K562 (cell line): Measurements from ENCODE around the gene CALCB. TPM values are rescaled to one million over a fixed set of nuclear protein-coding genes. Genes with fewer than 3 reads are reported as not detected.

Experiments
- ATAC-seq: fragments of 200-7000 bp; cut with Tn5 transposase; 3 replicates; pipeline ENCODE4 v1.9.1; 2020; ENCODE audit warnings: moderate library complexity
- BruUV-seq: library from RNA; stranded (reverse); fragments of 400-500 nt; replicated peaks from 2 replicates; lab custom pipeline; 2021; lab: Mats Ljungman, UMichigan
- CTCF ChIA-PET: fragments of 300-600 bp; formaldehyde crosslinking; extraction: SDS; loops from one replicate; lab custom pipeline; 2021; ENCODE audit warnings: low intra/inter-chr PET ratio; lab: Yijun Ruan, JAX
- POLR2A ChIA-PET: fragments of 300-600, 350-650 bp; sonication (Branson Sonifier 250); formaldehyde crosslinking; extraction: SDS; loops from one replicate; lab custom pipeline; 2021; ENCODE audit warnings: antibody characterized with exemption, inconsistent platforms; lab: Yijun Ruan, JAX
- DNase-seq, 4 experiments: peaks; one replicate each; pipeline versions ENCODE4 v3.0.0 to v3.0.0-alpha.2; 2011 to 2018; ENCODE audit warnings: low spot score in 3 of 4, mixed read lengths in 3 of 4; ENCODE audit errors: extremely low read depth in 1 of 4
- FAIRE-seq: peaks from 2 replicates; lab custom pipeline; 2011; peaks lifted over from hg19 to GRCh38; lab: Jason Lieb, UNC
- H2AFZ ChIP-seq: 2 replicates; pipeline ENCODE4 v1.6.0; 2011; ENCODE audit warnings: low read depth, low read length, control low read depth, inconsistent platforms
- H3K27ac ChIP-seq: fragments of 200-600 bp; 3 replicates; pipeline ENCODE4 v1.8.0; 2011; ENCODE audit warnings: low read depth, mild to moderate bottlenecking, control low read depth, inconsistent platforms, low read length, moderate library complexity, mixed read lengths; ENCODE audit errors: extremely low read depth
- H3K27me3 ChIP-seq, 2 experiments: fragments of 300-600 bp in 1 of 2; 2 replicates in 1 of 2; 3 replicates in 1 of 2; pipeline versions ENCODE4 v1.6.0 to v1.8.0; 2011; ENCODE audit warnings: inconsistent platforms in 2 of 2, low read length in 2 of 2, mild to moderate bottlenecking in 1 of 2, mixed read lengths in 1 of 2, moderate library complexity in 1 of 2; ENCODE audit not compliant: control insufficient read depth in 2 of 2, insufficient read depth in 2 of 2
- H3K36me3 ChIP-seq: fragments of 300-600 bp; 3 replicates; pipeline ENCODE4 v1.8.0; 2011; ENCODE audit warnings: mild to moderate bottlenecking, low read length, inconsistent platforms; ENCODE audit not compliant: control insufficient read depth, insufficient read depth
- H3K4me1 ChIP-seq, 2 experiments: fragments of 200-600 bp in 1 of 2; replicated peaks in 1 of 2; 2 replicates in 1 of 2; 3 replicates in 1 of 2; pipeline versions ENCODE4 v1.5.1 to v1.8.0; 2011; ENCODE audit warnings: inconsistent platforms in 2 of 2, low read length in 2 of 2, mild to moderate bottlenecking in 1 of 2, mixed read lengths in 1 of 2, moderate library complexity in 1 of 2; ENCODE audit not compliant: control insufficient read depth in 2 of 2, insufficient read depth in 2 of 2
- H3K4me2 ChIP-seq: 2 replicates; pipeline ENCODE4 v1.6.1; 2011; ENCODE audit warnings: low read length, control low read depth, inconsistent platforms, mixed read lengths; ENCODE audit not compliant: insufficient read depth
- H3K4me3 ChIP-seq: fragments of 200-600 bp; sonication (generic), shearing (Covaris generic); 2 replicates; pipeline ENCODE4 v1.5.1; 2016; ENCODE audit warnings: control low read depth, inconsistent platforms
- H3K79me2 ChIP-seq: fragments of 200-600 bp; 3 replicates; pipeline ENCODE4 v1.8.0; 2011; ENCODE audit warnings: low read length, inconsistent platforms; ENCODE audit not compliant: control insufficient read depth, insufficient read depth
- H3K9ac ChIP-seq, 2 experiments: 2 replicates each; pipeline versions ENCODE4 v1.6.0 to v1.6.1; 2011; ENCODE audit warnings: low read depth in 2 of 2, low read length in 2 of 2, control low read depth in 1 of 2, inconsistent platforms in 1 of 2, mild to moderate bottlenecking in 1 of 2, mixed read lengths in 1 of 2; ENCODE audit not compliant: insufficient read depth in 1 of 2
- H3K9me1 ChIP-seq: one replicate; pipeline ENCODE4 v1.6.0; 2011; ENCODE audit warnings: inconsistent platforms, mild to moderate bottlenecking, low read length, moderate library complexity; ENCODE audit not compliant: control insufficient read depth, insufficient read depth
- H3K9me3 ChIP-seq: replicated peaks from 2 replicates; pipeline ENCODE4 v1.5.1; 2011; ENCODE audit warnings: low read depth, low read length, inconsistent platforms; ENCODE audit not compliant: control insufficient read depth, insufficient read depth
- H4K20me1 ChIP-seq: replicated peaks from 2 replicates; pipeline ENCODE4 v1.6.1; 2011; ENCODE audit warnings: low read length, inconsistent platforms, mixed read lengths; ENCODE audit not compliant: control insufficient read depth, insufficient read depth
- ATF7 ChIP-seq: fragments of 450-650 bp; IDR thresholded peaks from 2 replicates; pipeline ENCODE4 v1.7.1; 2014; ENCODE audit warnings: mild to moderate bottlenecking, moderate library complexity
- BRCA1 ChIP-seq, 2 experiments: fragments of 450-650 bp in 1 of 2; sonication (generic) in 1 of 2; formaldehyde crosslinking in 1 of 2; IDR thresholded peaks; 2 replicates each; pipeline versions ENCODE4 v1.5.0 to v1.6.1; 2017 to 2020; ENCODE audit warnings: mild to moderate bottlenecking in 1 of 2, missing genetic modification reagents in 1 of 2
- CREB5 ChIP-seq: fragments of 250-450 bp; sonication (Bioruptor Pico); IDR thresholded peaks from 2 replicates; pipeline ENCODE4 v1.5.0; 2020; ENCODE audit warnings: mild to moderate bottlenecking
- ILF3 ChIP-seq: fragments of 450-650 bp; IDR thresholded peaks from 2 replicates; pipeline ENCODE4 v1.6.1; 2018; ENCODE audit warnings: antibody characterized with exemption, mild to moderate bottlenecking, moderate library complexity, borderline replicate concordance
- KLF1 ChIP-seq: fragments of 450-650 bp; IDR thresholded peaks from 2 replicates; pipeline ENCODE4 v1.6.1; 2016; ENCODE audit warnings: missing genetic modification characterization, missing compliant biosample characterization
- SREBF2 ChIP-seq: sonication (generic); formaldehyde crosslinking; IDR thresholded peaks from 2 replicates; pipeline ENCODE4 v1.4.0; 2020; ENCODE audit warnings: mild to moderate bottlenecking, missing genetic modification reagents
- TAF1 ChIP-seq: IDR thresholded peaks from 2 replicates; pipeline ENCODE4 v1.6.1; 2011; ENCODE audit warnings: mild to moderate bottlenecking, low read length, moderate library complexity; ENCODE audit not compliant: insufficient read depth, control insufficient read depth, severe bottlenecking; ENCODE audit errors: extremely low read depth
- ZFP36 ChIP-seq: fragments of 150-350 bp; IDR thresholded peaks from 2 replicates; pipeline ENCODE4 v1.6.1; 2018; ENCODE audit warnings: low read length, low read depth; ENCODE audit not compliant: partially characterized antibody
- ZNF354B ChIP-seq: fragments of 250-450 bp; sonication (Bioruptor Pico); IDR thresholded peaks from 2 replicates; pipeline ENCODE4 v1.4.0; 2020
- WGBS: fragments of 100-300 bp; shearing (Covaris generic); methylation state at CpG from one replicate; pipeline ENCODE4 v1.1.6; 2016; ENCODE audit warnings: low coverage, mixed read lengths; ENCODE audit not compliant: insufficient coverage; ENCODE audit errors: missing lambda C conversion rate; 5-methylcytosine and 5-hydroxymethylcytosine counted together
- in situ Hi-C: fragments of 300-500 bp; cut with MboI; formaldehyde crosslinking; loops from 4 replicates; pipeline ENCODE4 v1.15.0; 2018; ENCODE audit warnings: inconsistent platforms, mixed read lengths
- intact Hi-C: fragments of 100-400 bp; cut with micrococcal nuclease; formaldehyde crosslinking; loops from 2 replicates; pipeline ENCODE4 v1.14.2; 2022
- polyA plus RNA-seq, 8 experiments: library from polyadenylated mRNA; depleted of rRNA in 4 of 8; stranded (reverse) in 5 of 8; unstranded in 3 of 8; fragments of >200 nt; fragmentation: Nextera tagmentation in 2 of 8; fragmentation: Illumina TruSeq in 1 of 8; extraction: Ambion mirVana in 2 of 8; extraction: Trizol in 1 of 8; gene quantifications; 2 replicates each; pipeline versions ENCODE4 v1.2.1 to v1.2.3, GENCODE V29; 2011 to 2014; ENCODE audit warnings: inconsistent platforms in 1 of 8, missing spikeins in 1 of 8
- total RNA-seq, 7 experiments: library from RNA; depleted of rRNA in 6 of 7; stranded (reverse); fragments of >200 nt in 6 of 7; fragmentation: Illumina TruSeq in 2 of 7; extraction: Trizol in 2 of 7; gene quantifications; 2 replicates each; pipeline versions ENCODE4 v1.2.1 to v1.2.3, GENCODE V29; 2011 to 2021; ENCODE audit warnings: low replicate concordance in 1 of 7
- TF ChIP-seq, protein P1 (sequence below): sonication (generic); IDR thresholded peaks from 2 replicates; pipeline ENCODE4 v1.6.1; 2016

Gene CALCB
- total and polyA plus RNA-seq, 9 of the 15 experiments (the other 6 are each of a cell fraction or from before 2014, with no cell fraction given) = not detected

- Histone ChIP-seq H3K27ac (no peak overlapping the region), H3K4me1 (no peaks in the 10 kb centered on the region), H2AFZ (no peak overlapping the region), H3K9me1 (no peaks in the 10 kb centered on the region), H3K9ac (no peak overlapping the region), H3K79me2 (no peaks in the 10 kb centered on the region), H3K4me3 (no peak overlapping the region), H3K27me3 (peaks cover 3 to 10% of the 10 kb centered on the region in 2 experiments; a peak in 3 of 5 replicates), H3K36me3 (no peaks in the 10 kb centered on the region), H3K9me3 (no peaks in the 10 kb centered on the region), H4K20me1 (no peaks in the 10 kb centered on the region), H3K4me2 (no peak overlapping the region)
- BruUV-seq = no TSS peak
- no peak for DNase-seq
- TF ChIP-seq ATF7 (no peak), ZFP36 (no peak), TAF1 (no peak), KLF1 (tag) (no peak), SREBF2 (no peak), ZNF354B (no peak), BRCA1 (IDR thresholded peaks at IDR 0.05) (no peak), BRCA1 (CRISPR knock-in tag; IDR thresholded peaks at IDR 0.05) (no peak), ILF3 (no peak), CREB5 (CRISPR knock-in tag) (no peak)
- TF ChIP-seq, protein P1, sequence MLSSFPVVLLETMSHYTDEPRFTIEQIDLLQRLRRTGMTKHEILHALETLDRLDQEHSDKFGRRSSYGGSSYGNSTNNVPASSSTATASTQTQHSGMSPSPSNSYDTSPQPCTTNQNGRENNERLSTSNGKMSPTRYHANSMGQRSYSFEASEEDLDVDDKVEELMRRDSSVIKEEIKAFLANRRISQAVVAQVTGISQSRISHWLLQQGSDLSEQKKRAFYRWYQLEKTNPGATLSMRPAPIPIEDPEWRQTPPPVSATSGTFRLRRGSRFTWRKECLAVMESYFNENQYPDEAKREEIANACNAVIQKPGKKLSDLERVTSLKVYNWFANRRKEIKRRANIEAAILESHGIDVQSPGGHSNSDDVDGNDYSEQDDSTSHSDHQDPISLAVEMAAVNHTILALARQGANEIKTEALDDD = no peak
- POLR2A ChIA-PET = interaction anchor here (1.6 kb wide), 1 partner anchor 9 kb away, joined by 4 read pairs; no protein-coding TSS in a partner anchor
- no peak for ATAC-seq
- intact Hi-C loops = no loop called here
- CTCF ChIA-PET = no interaction called here
- in situ Hi-C loops = no loop called here
- 0% methylated on average over 2 of the region's 2 CpGs for WGBS
- FAIRE-seq = no peak
Observed at GRCh38 chr11:15109602-15110001, 36.2 kb downstream of the CALCB start.
